ENCODE results near the gene MLX. TPM values are rescaled to one million over a fixed set of nuclear protein-coding genes. Genes with fewer than 3 reads are reported as not detected.
"Not testable (repeated sequence)": the region's sequence is repeated elsewhere in the genome, so short reads cannot be mapped to it uniquely, and the experiment has no call there.

Gene MLX
- total RNA-seq, 6 experiments from 2014 or later = 40.7 to 48.3 (median 47.0) TPM

DNA sequence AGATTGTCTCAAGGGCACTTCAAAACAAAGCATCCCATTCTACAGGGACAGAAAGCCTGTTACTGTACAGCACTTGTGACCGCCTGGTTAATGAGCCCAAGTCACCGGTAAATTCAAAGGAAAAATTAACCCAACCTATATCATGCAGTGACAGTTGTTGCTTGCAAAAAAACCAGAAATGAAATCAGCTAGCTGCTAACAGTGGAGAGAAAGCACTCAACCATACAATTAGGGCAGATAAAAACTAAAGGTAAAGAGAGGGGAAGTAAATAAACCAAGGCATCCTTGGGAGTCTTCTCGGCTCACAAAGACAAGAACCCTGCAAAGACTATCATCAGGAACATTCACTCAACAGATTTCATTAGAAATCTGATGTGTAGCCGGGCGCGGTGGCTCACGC lies 36.4 kb downstream of the MLX start:
- TF ChIP-seq CTCF (IDR thresholded peaks at IDR 0.05) = no peak
- no peak overlapping the region for H3K4me3 Mint-ChIP-seq
- H3K9me3 Mint-ChIP-seq = no peaks in the 10 kb centered on the region
- H3K4me1 Mint-ChIP-seq (ENCODE audit: low read depth) = peaks cover 38% of the 10 kb centered on the region
- H3K36me3 Mint-ChIP-seq (ENCODE audit: low read depth) = no peaks in the 10 kb centered on the region
- DNase-seq = no peak
- no peaks in the 10 kb centered on the region; the same call in 1 of the 2 replicates for H3K27me3 Mint-ChIP-seq (ENCODE audit: insufficient read depth)
- no peak overlapping the region for H3K27ac Mint-ChIP-seq

- no peak for DNase-seq
- H3K27me3 Mint-ChIP-seq (ENCODE audit: insufficient read depth) = no peaks in the 10 kb centered on the region
- peaks cover 4% of the 10 kb centered on the region; the same call in 1 of the 2 replicates for H3K36me3 Mint-ChIP-seq (ENCODE audit: low read depth)
- H3K4me1 Mint-ChIP-seq (ENCODE audit: low read depth) = peaks cover 38% of the 10 kb centered on the region
- H3K27ac Mint-ChIP-seq = peak overlapping the region; percentile 90; the same call in 1 of the 2 replicates
- H3K4me3 Mint-ChIP-seq = peak overlapping the region; percentile 100
- no peak for TF ChIP-seq CTCF (IDR thresholded peaks at IDR 0.05)
- no peaks in the 10 kb centered on the region for H3K9me3 Mint-ChIP-seq
Measured at GRCh38 chr17:42607769-42608168, 40.9 kb downstream of the MLX start.

- Mint-ChIP-seq H3K9me3 (no peaks in the 10 kb centered on the region), H3K27me3 (ENCODE audit: insufficient read depth) (no peaks in the 10 kb centered on the region), H3K36me3 (ENCODE audit: low read depth) (peaks cover 6% of the 10 kb centered on the region), H3K4me3 (peak overlapping the region; percentile 100), H3K4me1 (ENCODE audit: low read depth) (peaks cover 38% of the 10 kb centered on the region), H3K27ac (peak overlapping the region; percentile 90)
- no peak for DNase-seq
- no peak for TF ChIP-seq CTCF (IDR thresholded peaks at IDR 0.05)
Measured at GRCh38 chr17:42608305-42609181, 41.6 kb downstream of the MLX start.

GRCh38 chr17:42609182-42609813 lies 42.4 kb downstream of the MLX start, which contains the start of the genes RETREG3 and TUBG1:
Gene RETREG3, minus strand, starts transcription at chr17:42609374. Its CDS starts 50 bp downstream, at chr17:42609324.
Gene TUBG1, plus strand, starts transcription at chr17:42609683. Its CDS starts 55 bp downstream, at chr17:42609738.
- peak; percentile 99 for DNase-seq
- H3K27ac Mint-ChIP-seq = peak within 1 kb of the TSS; percentile 90
- H3K4me3 Mint-ChIP-seq = peak within 1 kb of the TSS; percentile 100
- no peaks in the 10 kb centered on the region for H3K9me3 Mint-ChIP-seq
- peak; percentile 67 for TF ChIP-seq CTCF (IDR thresholded peaks at IDR 0.05)
- H3K27me3 Mint-ChIP-seq (ENCODE audit: insufficient read depth) = no peaks in the 10 kb centered on the region; the same call in 1 of the 2 replicates
- peaks cover 12% of the 10 kb centered on the region for H3K36me3 Mint-ChIP-seq (ENCODE audit: low read depth)
- H3K4me1 Mint-ChIP-seq (ENCODE audit: low read depth) = peaks cover 34% of the 10 kb centered on the region

DNA sequence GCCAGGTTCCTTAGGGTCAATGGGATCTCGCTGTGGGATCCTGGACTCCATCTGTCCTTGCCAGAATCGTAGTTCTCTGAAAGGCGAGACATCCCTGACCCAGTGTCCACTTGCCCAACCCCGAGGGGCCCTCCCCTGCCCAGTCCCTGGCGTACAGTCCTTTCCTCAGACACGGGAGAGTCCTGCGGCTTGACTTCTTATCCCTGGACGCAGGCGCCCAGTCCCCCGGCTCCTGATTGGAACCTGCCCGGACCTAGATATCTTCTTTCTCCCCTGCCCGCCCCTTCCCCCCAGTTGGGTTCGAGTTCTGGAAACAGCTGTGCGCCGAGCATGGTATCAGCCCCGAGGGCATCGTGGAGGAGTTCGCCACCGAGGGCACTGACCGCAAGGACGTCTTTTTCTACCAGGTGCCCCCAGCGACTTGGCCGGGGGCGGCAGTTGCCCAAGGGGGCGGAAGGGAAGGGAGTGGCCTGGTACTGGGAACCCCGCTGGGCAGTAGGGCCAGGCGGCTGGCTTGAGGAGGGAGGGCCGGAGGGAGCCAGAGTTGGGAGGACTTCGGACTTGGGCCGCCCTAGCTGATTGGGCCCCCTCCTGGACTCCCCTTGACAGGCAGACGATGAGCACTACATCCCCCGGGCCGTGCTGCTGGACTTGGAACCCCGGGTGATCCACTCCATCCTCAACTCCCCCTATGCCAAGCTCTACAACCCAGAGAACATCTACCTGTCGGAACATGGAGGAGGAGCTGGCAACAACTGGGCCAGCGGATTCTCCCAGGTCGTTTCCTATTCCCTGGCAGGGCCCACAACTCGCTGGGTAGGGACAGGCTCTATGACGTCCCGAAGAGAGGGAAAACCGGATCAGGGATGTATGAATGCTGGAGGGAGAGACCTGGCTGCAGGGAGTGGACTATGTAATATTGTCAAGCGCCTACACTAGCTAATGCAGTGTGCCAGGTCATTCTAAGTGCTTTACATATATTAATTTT lies 43.2 kb downstream of the MLX start:
- DNase-seq; H3K9me3 Mint-ChIP-seq; H3K27me3 Mint-ChIP-seq (ENCODE audit: insufficient read depth): not testable (repeated sequence)
- Mint-ChIP-seq H3K4me1 (ENCODE audit: low read depth) (peaks cover 25% of the 10 kb centered on the region), H3K4me3 (peak overlapping the region; percentile 100), H3K27ac (peak overlapping the region; percentile 90), H3K36me3 (ENCODE audit: low read depth) (peaks cover 18% of the 10 kb centered on the region)

All from HFFc6 (cell line).